NCI-H187 treated with DMSO at 0.1 percent for 48 hours (cell line): ENCODE data around the gene PIGV.
"Not testable (repeated sequence)": the region's sequence is repeated elsewhere in the genome, so short reads cannot be mapped to it uniquely, and the experiment has no call there.

ENCODE experiments used
- DNase-seq: peaks from one replicate; lab custom pipeline; 2025; lab: John Stamatoyannopoulos, UW

PIGV gene

DNA sequence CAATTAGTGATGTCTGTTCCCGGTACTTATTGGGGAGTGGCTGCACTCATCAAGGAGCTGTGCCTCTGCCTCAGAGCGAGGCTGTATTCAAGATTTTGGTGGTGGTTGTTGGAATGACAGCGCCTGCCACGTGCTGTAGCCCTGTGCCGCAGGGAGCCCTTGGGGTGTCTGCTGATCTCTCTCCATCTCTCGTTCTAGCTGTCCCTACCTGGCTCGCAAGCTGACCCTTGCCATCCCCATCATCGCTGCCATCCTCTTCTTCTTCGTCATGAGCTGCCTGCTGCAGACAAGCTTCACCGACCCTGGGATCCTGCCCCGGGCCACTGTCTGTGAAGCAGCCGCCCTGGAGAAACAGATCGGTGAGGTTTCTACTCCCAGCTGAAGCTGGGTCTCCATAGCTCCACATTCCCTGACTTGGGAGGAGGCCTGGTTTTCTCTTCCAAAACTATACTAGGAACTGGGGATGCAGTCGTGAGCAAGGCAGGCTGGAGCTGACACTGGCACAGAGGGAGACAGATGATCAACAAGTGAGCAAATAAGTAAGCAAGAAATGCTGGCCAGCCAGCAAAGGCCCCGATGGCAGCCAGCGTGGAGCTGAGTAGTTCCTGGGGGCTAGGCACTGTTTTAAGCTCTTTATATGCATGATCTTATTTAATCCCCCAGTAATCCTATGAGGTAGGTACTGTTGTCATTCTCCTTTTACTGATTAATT, 44.7 kb downstream of the PIGV start:
- DNase-seq, result no peak

GRCh38 chr1:26833432-26834405, 46.0 kb downstream of the PIGV start:
- DNase-seq, result no peak

- not testable (repeated sequence) for DNase-seq
These were observed 49.9 kb downstream of the PIGV start for GRCh38 chr1:26837665-26838064.

- DNase-seq, result no peak
These were observed 51.0 kb downstream of the PIGV start for GRCh38 chr1:26838474-26839338.

DNA sequence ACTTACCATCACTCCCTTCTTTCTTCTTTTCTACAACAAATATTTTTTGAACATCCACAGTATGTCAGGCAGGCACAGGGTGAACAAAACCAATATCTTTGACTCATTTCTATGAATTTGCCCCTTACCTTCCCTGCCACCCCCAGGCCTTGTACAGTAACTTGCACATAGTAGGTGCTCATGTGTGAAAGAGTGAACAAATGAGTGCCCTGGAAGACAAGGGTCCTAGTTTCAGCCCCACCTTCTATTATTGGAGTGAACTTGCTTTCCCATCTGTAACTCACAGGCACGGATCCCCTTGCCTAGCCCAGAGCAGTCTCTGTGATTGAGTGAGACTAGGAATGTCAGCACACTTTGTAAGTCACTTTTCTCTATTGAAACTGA, 51.6 kb downstream of the PIGV start:
- no peak for DNase-seq

- no peak for DNase-seq
These were observed 52.0 kb downstream of the PIGV start for GRCh38 chr1:26839779-26840178.

GRCh38 chr1:26844424-26845196, 56.9 kb downstream of the PIGV start:
- no peak for DNase-seq

- not testable (repeated sequence) for DNase-seq
These were observed 60.1 kb downstream of the PIGV start for GRCh38 chr1:26847826-26848225.
